GM12872 (cell line): ENCODE data around the gene STX4.

Experiments
- CTCF ChIP-seq: IDR thresholded peaks from 3 replicates; pipeline ENCODE4 v1.5.1; 2011; ENCODE audit warnings: low read depth, mild to moderate bottlenecking, low read length, moderate library complexity; ENCODE audit not compliant: insufficient read depth

Gene STX4

DNA sequence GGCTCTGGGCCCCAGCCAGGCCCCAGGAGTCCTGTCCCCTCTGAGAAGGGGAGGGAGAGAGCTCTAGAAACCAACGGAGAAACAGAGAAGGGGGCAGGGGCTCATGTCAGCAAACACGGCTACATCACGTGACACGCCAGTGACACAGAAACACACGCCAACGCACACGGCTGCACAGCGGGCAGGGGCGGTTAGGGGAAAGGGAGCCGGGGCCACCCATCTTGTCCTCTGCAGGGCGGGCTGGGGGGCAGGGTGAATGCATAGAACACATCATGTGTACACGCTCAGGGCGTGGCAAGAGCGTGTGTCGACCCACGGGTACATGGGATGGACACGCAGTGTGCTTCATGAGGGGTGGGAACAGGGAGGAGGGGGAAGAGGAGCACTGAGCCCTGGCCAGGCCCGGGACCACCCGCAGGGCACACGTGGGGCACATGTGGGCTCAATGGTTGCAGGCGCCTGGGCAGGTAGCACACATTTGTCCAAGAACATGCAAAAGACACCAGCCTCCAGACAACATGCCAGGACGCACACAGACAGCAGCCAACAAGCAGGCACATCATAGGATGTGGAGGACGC is 43.8 kb upstream of the STX4 start:
- TF ChIP-seq CTCF, result no peak

- TF ChIP-seq CTCF, result no peak
Measured at GRCh38 chr16:30990105-30990504, 43.3 kb upstream of the STX4 start.

- no peak for TF ChIP-seq CTCF
Measured at GRCh38 chr16:30991052-30991451, 42.3 kb upstream of the STX4 start.

GRCh38 chr16:30992276-30992780 is 41.0 kb upstream of the STX4 start:
- no peak for TF ChIP-seq CTCF

- no peak for TF ChIP-seq CTCF
Measured at GRCh38 chr16:30992931-30993816, 40.2 kb upstream of the STX4 start.

- no peak for TF ChIP-seq CTCF
Measured at GRCh38 chr16:30995927-30996323, 37.4 kb upstream of the STX4 start.

GRCh38 chr16:30996324-30996984 is 36.9 kb upstream of the STX4 start:
- TF ChIP-seq CTCF, result no peak
